AG09309 (cell line): Measurements from ENCODE around the gene MAPKBP1.
"Not testable (repeated sequence)": the region's sequence is repeated elsewhere in the genome, so short reads cannot be mapped to it uniquely, and the experiment has no call there.

ENCODE experiments used
- DNase-seq: peaks from one replicate; pipeline ENCODE4 v3.0.0-alpha.2; 2010; ENCODE audit warnings: low read depth
- H3K4me3 ChIP-seq: 2 replicates; pipeline ENCODE4 v1.5.1; 2011; ENCODE audit warnings: mild to moderate bottlenecking, low read depth, low read length, moderate library complexity; ENCODE audit not compliant: control insufficient read depth
- TF ChIP-seq, protein P1 (sequence below): IDR thresholded peaks from 2 replicates; pipeline ENCODE4 v1.5.1; 2011; ENCODE audit warnings: mild to moderate bottlenecking, low read depth, low read length, inconsistent platforms; ENCODE audit not compliant: insufficient read depth, control insufficient read depth; ENCODE audit errors: missing control alignments

Gene MAPKBP1

DNA sequence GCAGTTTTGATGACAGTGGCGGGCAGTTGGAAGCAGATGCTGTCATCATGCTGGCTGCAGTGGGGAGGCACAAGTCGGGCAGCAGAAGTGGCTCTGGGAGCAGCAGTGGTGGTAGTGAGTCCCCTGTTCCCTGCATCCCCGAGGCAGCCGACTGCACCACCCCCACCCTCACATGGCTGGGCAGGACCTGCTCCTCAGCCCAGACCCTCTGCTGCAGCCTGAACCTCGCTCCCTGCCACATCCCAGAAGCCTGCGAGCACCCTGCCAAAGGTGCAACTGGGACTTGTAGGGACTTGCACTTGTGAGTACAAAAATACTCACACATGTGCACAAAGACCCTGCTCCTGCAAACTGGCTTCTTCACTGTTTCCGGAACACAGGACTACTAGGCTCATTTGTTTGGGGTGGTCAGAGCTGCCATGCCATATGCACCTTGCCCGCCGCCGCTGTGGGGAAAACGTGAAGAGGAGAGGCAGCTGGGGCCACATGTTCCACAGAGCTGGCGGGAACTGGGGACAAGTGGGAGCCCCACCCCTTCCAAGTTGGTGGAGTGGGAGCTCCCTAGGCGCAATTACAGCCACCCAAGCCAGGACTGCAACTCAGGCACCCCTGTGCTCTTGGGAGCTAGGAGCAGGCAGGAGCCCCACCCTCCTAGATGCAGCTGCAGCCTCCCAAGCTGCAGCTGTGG is 55.8 kb downstream of the MAPKBP1 start:
- H3K4me3 ChIP-seq = no peak overlapping the region
- no peak for DNase-seq
- TF ChIP-seq, protein P1, sequence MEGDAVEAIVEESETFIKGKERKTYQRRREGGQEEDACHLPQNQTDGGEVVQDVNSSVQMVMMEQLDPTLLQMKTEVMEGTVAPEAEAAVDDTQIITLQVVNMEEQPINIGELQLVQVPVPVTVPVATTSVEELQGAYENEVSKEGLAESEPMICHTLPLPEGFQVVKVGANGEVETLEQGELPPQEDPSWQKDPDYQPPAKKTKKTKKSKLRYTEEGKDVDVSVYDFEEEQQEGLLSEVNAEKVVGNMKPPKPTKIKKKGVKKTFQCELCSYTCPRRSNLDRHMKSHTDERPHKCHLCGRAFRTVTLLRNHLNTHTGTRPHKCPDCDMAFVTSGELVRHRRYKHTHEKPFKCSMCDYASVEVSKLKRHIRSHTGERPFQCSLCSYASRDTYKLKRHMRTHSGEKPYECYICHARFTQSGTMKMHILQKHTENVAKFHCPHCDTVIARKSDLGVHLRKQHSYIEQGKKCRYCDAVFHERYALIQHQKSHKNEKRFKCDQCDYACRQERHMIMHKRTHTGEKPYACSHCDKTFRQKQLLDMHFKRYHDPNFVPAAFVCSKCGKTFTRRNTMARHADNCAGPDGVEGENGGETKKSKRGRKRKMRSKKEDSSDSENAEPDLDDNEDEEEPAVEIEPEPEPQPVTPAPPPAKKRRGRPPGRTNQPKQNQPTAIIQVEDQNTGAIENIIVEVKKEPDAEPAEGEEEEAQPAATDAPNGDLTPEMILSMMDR = no peak

DNA sequence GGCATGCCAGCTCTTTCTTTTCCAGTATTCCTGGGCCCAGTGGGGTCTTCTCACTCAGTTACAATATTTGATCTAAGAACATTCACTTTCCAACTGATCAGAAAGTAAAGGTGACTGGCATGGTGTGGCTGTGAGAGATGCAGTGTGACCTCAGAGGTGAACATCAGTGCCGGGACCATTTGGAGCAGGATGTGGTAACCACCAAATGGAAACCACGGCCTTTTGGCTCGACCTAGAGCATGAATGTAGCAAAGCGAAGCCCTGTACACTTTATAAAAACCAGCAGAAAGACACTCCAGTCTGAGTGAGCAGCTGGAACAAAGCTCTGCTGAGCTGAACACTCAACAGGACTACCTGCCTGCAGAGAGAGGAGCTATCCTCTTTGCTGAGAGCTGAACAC is 57.0 kb downstream of the MAPKBP1 start:
- not testable (repeated sequence) for DNase-seq, H3K4me3 ChIP-seq

DNA sequence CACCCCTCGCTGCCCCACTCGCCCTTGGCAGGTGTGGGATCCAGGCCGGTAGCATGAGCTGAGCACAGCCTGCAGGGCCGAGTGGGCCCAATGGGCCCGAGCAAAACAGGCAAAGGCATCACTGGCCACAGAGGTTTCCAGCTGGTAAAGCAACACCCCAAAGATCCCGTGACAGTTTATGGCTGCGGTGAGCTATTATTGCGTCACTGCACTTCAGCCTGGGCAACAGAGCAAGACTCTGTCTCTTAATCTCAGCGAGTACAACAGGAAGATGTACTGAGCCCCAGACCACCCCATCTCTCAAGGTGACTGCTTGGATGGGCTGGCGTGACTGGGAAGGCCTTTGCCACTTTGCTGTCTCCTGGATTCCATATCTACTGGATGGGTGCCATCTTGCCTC is 57.9 kb downstream of the MAPKBP1 start:
- H3K4me3 ChIP-seq = no peak overlapping the region
- TF ChIP-seq, protein P1 = no peak
- no peak for DNase-seq

DNA sequence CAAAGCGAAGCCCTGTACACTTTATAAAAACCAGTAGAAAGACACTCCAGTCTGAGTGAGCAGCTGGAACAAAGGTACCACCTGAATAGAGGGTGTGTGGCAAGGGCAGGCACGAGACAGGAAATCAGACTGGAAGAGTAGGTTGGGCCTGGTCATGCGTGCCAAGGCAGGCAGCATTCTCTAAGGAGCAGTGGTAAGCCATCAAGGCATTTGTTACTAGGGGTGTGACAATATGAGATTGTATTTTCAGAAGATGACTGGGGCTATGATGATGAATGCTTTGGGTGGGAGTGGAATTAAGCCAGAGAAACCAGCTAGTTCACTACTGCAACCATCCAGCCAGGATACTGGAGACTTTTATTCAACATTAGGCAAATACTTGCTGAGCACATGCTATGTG is 58.6 kb downstream of the MAPKBP1 start:
- no peak overlapping the region for H3K4me3 ChIP-seq
- TF ChIP-seq, protein P1 = no peak
- no peak for DNase-seq

DNA sequence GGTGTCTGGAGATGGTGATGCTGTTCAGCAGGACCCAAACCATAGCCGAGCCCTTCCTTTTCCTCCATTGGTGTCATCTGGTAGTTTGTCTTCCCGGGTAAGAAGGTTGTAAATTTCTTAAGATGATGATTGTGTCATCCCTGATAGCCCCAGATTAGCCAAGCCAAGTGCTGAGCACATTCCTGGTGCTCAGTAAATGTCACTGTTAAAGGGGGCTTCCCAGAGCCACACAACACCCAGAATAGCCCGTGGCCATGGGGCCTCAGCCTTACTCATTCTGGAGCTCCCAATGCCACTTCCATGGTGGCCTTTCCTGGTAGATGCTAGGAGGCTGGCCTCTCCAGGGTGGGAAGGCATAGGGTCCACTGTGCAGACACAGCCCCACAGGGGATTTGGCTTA is 59.8 kb downstream of the MAPKBP1 start:
- no peak for DNase-seq
- no peak overlapping the region for H3K4me3 ChIP-seq
- TF ChIP-seq, protein P1 = no peak

DNA sequence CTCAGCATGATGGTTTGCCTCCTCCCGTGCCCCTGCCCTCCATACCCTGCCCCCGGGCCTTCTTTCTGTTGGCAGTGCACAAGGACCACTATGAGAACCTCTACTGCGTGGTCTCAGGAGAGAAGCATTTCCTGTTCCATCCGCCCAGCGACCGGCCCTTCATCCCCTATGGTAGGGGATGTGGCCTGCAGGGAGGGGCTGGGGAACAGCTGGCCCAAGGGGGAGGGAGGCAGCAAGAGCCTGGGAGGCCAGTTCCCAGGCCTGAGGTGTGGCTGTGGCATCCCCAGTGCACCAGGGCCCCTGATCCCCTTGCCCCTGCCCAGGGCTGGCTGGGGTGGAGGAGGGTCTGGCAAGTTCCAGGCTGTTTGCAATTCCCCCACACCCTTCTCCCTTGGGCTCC is 61.8 kb downstream of the MAPKBP1 start:
- no peak overlapping the region for H3K4me3 ChIP-seq
- TF ChIP-seq, protein P1 = no peak
- no peak for DNase-seq

DNA sequence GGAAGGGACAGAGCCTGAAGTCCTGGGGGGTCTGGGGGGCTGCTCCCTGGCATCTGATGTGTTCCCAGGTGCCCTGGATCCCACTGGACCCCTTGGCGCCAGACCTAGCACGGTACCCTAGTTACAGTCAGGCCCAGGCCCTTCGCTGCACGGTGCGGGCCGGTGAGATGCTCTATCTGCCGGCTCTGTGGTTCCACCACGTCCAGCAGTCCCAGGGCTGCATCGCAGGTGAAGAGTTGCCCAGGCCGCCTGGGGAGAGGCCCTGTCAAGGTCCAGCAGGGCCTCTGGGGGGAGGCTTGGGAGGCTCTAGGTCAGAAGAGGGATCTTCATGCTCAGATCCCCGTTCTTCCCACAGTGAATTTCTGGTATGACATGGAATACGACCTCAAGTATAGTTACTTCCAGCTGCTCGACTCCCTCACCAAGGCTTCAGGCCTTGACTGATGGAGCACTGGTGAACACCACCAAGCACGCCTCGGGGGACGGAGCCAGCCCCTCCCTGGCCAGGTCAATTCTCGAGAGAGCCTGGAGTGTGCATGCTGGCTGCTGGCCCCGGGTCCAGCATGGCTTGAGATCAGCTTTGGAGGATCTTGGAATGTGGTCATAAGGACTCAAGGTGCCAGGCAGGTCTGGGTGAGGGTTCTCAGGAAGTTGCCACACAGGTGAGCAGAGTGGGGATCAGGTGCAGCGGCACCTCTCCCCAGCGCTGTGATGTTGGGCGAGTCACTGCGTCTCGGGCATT is 62.6 kb downstream of the MAPKBP1 start:
- no peak overlapping the region for H3K4me3 ChIP-seq
- TF ChIP-seq, protein P1 = no peak
- DNase-seq = no peak
